Right lobe of liver (tissue), 4 donors: ENCODE results near the gene NKAIN2.

Experiments used
- CTCF ChIP-seq, 4 donors: fragments of 200-600 bp in 3 of 4; fragments of 450-650 bp in 1 of 4; IDR thresholded peaks; one replicate each; pipeline versions ENCODE4 v1.5.1 to v1.8.0; 2016 to 2022; ENCODE audit warnings: antibody characterized with exemption in 4 of 4, mild to moderate bottlenecking in 2 of 4
- POLR2A ChIP-seq: fragments of 450-650 bp; IDR thresholded peaks from one replicate; pipeline ENCODE4 v1.6.1; 2017; ENCODE audit warnings: antibody characterized with exemption, mild to moderate bottlenecking
- donor health status: DM: no; HTN: no; CAD: no.
- donor health status: DM: no; HTN: no; CAD: no.
- donor health status: DM: no; HTN: yes; CAD: no.

DNA sequence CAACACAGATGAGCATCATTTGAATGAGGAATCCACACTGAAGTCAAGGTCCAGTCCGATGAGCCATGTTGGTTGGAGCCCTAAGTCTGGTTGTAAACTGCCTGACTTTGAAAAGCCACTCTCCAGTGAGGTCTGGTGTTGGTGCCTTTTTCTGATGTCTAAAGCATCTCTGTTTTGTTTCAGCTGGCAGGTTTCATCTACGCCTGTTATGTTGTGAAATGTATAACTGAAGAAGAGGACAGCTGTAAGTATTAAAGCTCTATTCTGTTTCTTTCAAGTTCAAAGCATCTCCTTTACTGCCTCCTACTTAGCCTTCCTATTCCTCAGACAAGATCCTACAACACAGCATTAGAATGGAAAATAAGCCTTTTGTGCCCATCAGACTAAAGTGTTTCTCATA, 987.5 kb downstream of the NKAIN2 start:
- TF ChIP-seq CTCF (IDR thresholded peaks at IDR 0.05) (no peak), POLR2A (no peak)
